ENCODE measurements around the gene PTPRU. TPM values are rescaled to one million over a fixed set of nuclear protein-coding genes. Genes with fewer than 3 reads are reported as not detected.
A peak's percentile ranks its signal among the peaks of the same experiment; 100 is the strongest.

Gene PTPRU
- total and polyA plus RNA-seq, 5 experiments from 2014 or later: 0.54 TPM; not detected in 4

DNA sequence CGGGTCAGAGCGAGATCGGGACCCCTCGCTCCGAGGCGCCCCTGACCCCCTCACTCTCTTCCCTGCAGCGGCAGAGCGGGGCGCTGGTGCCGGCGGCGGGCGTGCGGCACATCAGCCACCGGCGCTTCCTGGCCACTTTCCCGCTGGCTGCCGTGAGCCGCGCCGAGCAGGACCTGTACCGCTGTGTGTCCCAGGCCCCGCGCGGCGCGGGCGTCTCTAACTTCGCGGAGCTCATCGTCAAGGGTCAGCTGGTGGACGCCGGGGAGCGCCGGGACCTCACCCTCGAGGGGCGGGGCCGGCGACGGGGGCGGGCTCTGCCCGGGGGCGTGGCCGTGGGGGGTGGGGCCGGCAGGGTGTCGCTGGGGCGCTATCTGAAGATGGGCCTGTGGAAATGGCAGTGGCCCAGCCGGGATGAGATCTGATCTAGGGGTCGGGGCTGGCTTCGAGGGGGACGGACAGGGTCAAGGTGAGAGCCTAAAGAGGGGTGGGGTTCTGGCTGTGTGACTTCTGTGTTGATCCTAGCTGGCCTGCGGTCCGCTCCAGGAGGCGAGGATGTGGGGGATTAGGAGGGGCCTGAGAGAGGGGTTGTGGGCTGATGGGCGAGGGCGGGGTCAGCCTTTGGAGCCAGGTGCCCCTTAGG, 23.6 kb downstream of the PTPRU start:
- Mint-ChIP-seq H3K9me3 (peaks cover 0 to 8% (median 0%) of the 10 kb centered on the region in 9 donors), H3K36me3 (peaks cover 0 to 2% (median 0%) of the 10 kb centered on the region in 3 donors), H3K4me1 (peaks cover 3 to 14% (median 8%) of the 10 kb centered on the region in 4 donors), H3K27ac (peak overlapping the region in 1 of 10 donors; percentile 49), H3K4me3 (peak overlapping the region; percentile 63 to 89 (median 76)), H3K27me3 (peaks cover 15 to 50% (median 45%) of the 10 kb centered on the region in 5 donors)
- DNase-seq (peak in 6 of 10 donors; percentile 14 to 63 (median 30)), ATAC-seq (peak; percentile 70 to 79)
- POLR2A ChIA-PET: no interaction called here

DNA sequence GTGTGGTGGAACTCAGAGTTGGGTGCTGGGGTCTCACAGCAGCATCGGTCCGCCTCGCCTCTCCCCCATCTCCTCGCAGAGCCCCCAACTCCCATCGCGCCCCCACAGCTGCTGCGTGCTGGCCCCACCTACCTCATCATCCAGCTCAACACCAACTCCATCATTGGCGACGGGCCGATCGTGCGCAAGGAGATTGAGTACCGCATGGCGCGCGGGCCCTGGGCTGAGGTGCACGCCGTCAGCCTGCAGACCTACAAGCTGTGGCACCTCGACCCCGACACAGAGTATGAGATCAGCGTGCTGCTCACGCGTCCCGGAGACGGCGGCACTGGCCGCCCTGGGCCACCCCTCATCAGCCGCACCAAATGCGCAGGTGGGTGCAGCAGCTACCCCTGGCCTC, 24.2 kb downstream of the PTPRU start:
- POLR2A ChIA-PET: no interaction called here
- peaks cover 0 to 2% (median 0%) of the 10 kb centered on the region in 3 donors for H3K36me3 Mint-ChIP-seq
- peaks cover 3 to 14% (median 8%) of the 10 kb centered on the region in 4 donors for H3K4me1 Mint-ChIP-seq
- no peak overlapping the region for H3K27ac Mint-ChIP-seq
- H3K27me3 Mint-ChIP-seq: peaks cover 15 to 55% (median 46%) of the 10 kb centered on the region in 5 donors
- H3K9me3 Mint-ChIP-seq: peaks cover 0 to 9% (median 0%) of the 10 kb centered on the region in 9 donors
- ATAC-seq (no peak), DNase-seq (no peak)
- peak overlapping the region in 8 of 10 donors; percentile 55 to 89 (median 78) for H3K4me3 Mint-ChIP-seq

DNA sequence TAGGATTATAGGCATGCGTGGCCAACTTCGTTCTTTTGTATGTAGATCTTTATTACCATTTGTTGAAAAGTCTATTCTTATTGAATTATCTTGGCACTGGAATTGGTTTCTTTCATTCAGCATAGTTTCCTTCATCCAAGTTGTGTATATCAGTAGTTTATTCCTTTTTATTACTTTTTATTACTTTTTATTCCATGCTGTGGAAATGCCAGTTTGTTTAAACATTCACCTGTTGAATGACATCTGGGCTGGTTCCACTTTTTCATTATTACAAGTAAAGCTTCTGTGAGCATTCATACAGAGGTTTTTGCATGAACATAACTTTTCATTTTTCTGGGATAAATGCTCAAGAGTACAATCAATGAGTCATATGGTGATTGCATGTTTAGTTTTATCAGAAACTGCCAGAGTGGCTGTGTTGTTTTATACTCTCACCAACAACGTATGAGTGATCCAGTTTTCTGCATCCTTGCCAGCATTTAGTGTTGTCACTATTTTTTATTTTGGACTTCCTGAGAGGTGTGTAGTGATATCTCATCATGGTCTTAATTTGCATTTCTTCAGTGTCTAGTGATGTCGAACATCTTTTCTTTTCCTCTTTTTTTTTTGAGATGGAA, 28.6 kb downstream of the PTPRU start:
- ATAC-seq (no peak), DNase-seq (no peak)
- Mint-ChIP-seq H3K4me3 (no peak overlapping the region), H3K4me1 (peaks cover 3 to 9% (median 7%) of the 10 kb centered on the region in 4 donors), H3K27ac (no peak overlapping the region), H3K27me3 (peaks cover 35 to 67% (median 60%) of the 10 kb centered on the region in 5 donors), H3K36me3 (no peaks in the 10 kb centered on the region), H3K9me3 (peaks cover 0 to 9% (median 0%) of the 10 kb centered on the region in 9 donors)
- POLR2A ChIA-PET: no interaction called here

DNA sequence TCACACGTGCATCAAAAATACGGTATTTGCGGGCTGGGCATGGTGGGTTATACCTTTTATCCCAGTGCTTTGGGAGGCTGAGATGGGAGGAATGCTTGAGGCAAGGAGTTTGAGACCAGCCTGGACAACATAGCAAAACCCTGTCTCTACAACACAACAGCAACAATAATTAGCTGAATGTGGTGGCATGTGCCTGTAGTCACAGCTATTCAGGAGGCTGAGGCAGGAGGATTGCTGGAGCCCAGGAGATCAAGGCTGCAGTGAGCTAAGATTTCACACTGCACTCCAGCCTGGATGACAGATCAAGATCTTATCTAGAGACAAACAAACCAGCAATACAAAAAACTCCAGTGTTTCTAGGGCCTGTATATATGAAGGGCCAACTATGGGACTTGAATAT, 30.6 kb downstream of the PTPRU start:
- peak in 1 of 10 donors; percentile 4 for DNase-seq
- no peak overlapping the region for H3K27ac Mint-ChIP-seq
- no peak for ATAC-seq
- no peaks in the 10 kb centered on the region for H3K4me1 Mint-ChIP-seq
- no peaks in the 10 kb centered on the region for H3K36me3 Mint-ChIP-seq
- H3K27me3 Mint-ChIP-seq: peaks cover 34 to 70% (median 54%) of the 10 kb centered on the region in 5 donors
- H3K9me3 Mint-ChIP-seq: peaks cover 0 to 9% (median 0%) of the 10 kb centered on the region in 9 donors
- POLR2A ChIA-PET: no interaction called here
- no peak overlapping the region for H3K4me3 Mint-ChIP-seq

DNA sequence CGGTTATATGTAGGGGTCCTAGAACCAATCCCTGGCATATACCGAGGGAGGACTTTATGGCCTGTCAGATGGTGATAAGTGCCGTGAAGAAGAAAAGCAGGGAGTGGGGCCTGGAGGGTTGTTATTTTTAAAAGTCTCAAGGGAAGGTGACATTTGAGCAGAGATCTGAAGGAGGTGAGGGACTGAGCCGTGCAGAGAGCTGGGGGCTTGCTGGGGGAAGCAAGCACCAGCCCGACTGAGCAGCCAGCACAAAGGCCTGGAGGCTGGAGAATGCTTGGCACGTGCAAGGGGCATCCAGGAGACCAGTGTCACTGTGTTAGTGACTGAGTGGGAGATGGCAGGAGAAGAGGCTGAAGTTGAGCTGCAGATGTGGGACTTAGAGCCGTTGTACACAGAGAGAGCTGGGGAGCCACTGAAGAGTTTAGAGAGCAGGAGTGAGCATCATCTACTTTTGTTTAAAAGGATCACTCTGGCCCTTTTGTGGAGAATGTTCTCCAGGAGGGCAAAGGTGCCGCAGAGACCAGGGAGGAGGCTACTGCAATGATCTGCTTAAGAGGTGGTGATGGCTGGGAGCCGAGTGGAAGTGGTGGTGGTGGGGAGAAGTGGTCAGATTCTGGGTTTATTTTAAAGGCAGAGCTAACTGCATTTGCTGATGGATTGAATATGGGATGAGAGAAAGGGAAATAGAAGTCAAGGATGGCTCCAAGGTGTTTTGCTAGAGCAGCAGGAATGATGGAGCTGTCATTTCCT, 31.2 kb downstream of the PTPRU start:
- Mint-ChIP-seq H3K9me3 (peaks cover 0 to 9% (median 0%) of the 10 kb centered on the region in 9 donors), H3K27me3 (peaks cover 34 to 70% (median 55%) of the 10 kb centered on the region in 5 donors), H3K4me1 (no peaks in the 10 kb centered on the region), H3K27ac (no peak overlapping the region), H3K4me3 (no peak overlapping the region), H3K36me3 (no peaks in the 10 kb centered on the region)
- DNase-seq: peak in 1 of 10 donors; percentile 9
- POLR2A ChIA-PET: no interaction called here
- ATAC-seq: no peak

DNA sequence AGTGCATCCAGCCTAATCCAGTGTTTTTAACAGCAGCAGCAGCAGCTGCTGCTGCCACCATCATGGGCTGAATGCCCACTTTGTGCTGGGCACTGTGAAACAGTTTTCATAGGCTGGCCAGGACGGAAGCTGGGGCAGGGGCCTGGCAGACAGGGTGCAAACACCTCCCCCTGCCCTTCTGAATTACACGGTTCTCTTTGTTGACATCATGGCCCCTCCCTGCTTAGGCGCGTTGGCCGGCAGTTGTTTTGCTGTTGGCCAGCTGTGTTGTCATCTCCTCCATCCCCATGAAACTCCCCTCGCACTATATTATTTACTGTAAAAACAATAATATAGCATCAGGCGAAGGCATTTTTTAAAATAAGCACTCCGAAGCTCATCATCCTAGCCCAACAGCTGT, 33.1 kb downstream of the PTPRU start:
- Mint-ChIP-seq H3K4me1 (no peaks in the 10 kb centered on the region), H3K4me3 (no peak overlapping the region), H3K27ac (no peak overlapping the region), H3K36me3 (no peaks in the 10 kb centered on the region), H3K9me3 (peaks cover 0 to 4% (median 0%) of the 10 kb centered on the region in 9 donors), H3K27me3 (peaks cover 32 to 76% (median 50%) of the 10 kb centered on the region in 5 donors)
- ATAC-seq (no peak), DNase-seq (no peak)
- POLR2A ChIA-PET: no interaction called here

DNA sequence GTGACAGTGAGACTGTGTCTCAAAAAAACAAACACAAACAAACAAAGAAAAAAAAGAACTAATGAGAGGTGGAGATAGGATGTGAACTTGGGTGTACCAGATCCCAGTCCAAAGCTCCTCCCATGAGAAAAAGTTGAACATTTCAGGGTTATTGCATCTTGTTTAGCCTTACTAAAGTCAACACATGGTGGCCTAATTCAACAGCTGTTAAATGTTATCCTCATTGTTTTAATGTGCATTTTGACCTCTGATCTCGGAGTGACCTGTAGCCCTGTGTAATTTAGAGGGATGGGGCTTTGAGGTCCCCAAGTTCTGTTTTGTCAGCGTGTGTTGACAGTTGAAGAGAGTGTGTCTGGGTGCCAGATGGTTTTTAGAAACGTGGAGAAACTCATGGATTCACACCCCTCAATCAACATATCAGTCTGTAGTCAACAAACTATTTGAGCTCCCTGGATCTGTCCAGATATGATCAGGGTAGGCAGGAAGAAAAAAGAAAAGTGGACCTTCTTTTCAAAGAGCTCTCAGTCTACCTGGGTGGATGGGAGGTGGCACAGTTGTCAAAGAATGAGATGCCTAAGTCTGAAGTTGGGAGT, 34.7 kb downstream of the PTPRU start:
- DNase-seq (no peak), ATAC-seq (no peak)
- POLR2A ChIA-PET: no interaction called here
- no peak overlapping the region for H3K27ac Mint-ChIP-seq
- no peak overlapping the region for H3K4me3 Mint-ChIP-seq
- H3K4me1 Mint-ChIP-seq: no peaks in the 10 kb centered on the region
- no peaks in the 10 kb centered on the region for H3K36me3 Mint-ChIP-seq
- H3K27me3 Mint-ChIP-seq: peaks cover 30 to 66% (median 47%) of the 10 kb centered on the region in 5 donors
- no peaks in the 10 kb centered on the region for H3K9me3 Mint-ChIP-seq

DNA sequence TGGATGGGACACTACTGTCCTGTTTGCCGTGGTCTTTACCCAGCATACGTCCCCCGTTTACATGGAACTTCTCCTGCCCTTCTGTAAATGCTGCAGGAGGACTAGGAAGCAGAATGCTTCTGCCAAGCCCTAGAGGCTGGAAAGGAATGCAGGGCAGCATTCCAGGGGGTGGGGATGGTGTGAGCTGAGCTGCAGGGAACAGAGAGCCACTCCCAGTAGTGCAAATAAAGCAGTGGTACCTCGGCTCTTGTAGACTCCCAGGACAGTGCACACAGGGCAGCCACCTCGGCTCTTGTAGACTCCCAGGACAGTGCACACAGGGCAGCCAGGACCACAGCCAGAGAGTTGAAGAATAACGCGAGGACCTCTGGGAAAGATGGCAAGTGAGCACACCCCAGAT, 35.4 kb downstream of the PTPRU start:
- Mint-ChIP-seq H3K9me3 (peaks cover 0 to 1% (median 0%) of the 10 kb centered on the region in 9 donors), H3K27me3 (peaks cover 25 to 59% (median 41%) of the 10 kb centered on the region in 5 donors), H3K4me3 (no peak overlapping the region), H3K4me1 (no peaks in the 10 kb centered on the region), H3K36me3 (no peaks in the 10 kb centered on the region), H3K27ac (no peak overlapping the region)
- DNase-seq: no peak
- no peak for ATAC-seq
- POLR2A ChIA-PET: no interaction called here

DNA sequence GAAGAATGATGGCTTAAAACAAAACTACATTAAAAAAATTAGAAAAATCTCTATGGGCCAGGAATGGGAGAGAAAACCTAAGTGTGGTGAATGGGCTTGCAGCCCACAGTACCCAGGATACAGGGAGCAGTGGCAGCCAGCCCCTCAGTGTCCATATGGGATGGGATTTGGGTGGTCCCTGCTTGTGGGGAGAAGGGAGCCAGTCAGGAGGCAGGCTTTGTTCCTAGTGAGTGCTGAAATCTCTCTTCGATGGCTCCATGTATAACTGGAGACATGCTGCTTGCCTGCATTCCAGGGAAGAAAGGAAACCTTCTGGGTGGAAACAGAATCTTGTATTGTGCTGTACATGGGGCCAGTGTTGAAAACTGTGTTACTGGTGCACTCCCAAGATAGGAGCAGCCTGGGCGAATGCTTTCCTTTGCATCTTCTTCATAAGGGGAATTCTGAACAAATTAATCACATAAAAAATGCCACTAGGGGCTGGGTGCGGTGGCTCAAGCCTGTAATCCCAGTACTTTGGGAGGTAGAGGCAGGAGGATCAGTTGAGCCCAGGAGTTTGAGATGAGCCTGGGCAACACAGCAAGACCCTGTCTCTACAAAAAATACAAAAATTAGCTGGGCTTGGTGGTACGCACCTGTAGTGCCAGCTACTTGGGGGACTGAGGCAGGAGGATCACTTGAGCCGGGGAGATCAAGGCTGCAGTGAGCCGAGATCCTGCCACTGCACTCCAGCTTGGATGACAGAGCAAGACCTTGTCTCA, 36.0 kb downstream of the PTPRU start:
- DNase-seq: no peak
- H3K27ac Mint-ChIP-seq: no peak overlapping the region
- H3K27me3 Mint-ChIP-seq: peaks cover 25 to 53% (median 35%) of the 10 kb centered on the region in 5 donors
- H3K9me3 Mint-ChIP-seq: peaks cover 0 to 3% (median 0%) of the 10 kb centered on the region in 9 donors
- no peaks in the 10 kb centered on the region for H3K36me3 Mint-ChIP-seq
- no peaks in the 10 kb centered on the region for H3K4me1 Mint-ChIP-seq
- POLR2A ChIA-PET: no interaction called here
- no peak for ATAC-seq
- no peak overlapping the region for H3K4me3 Mint-ChIP-seq

DNA sequence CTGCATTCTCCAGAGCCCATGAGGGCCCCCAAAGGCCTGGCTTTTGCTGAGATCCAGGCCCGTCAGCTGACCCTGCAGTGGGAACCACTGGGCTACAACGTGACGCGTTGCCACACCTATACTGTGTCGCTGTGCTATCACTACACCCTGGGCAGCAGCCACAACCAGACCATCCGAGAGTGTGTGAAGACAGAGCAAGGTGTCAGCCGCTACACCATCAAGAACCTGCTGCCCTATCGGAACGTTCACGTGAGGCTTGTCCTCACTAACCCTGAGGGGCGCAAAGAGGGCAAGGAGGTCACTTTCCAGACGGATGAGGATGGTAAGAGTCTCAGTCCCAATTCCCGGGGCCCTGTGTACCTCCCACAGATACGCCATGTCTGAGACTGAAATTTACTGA, 39.1 kb downstream of the PTPRU start:
- Mint-ChIP-seq H3K4me3 (no peak overlapping the region), H3K27ac (no peak overlapping the region), H3K9me3 (peaks cover 0 to 3% (median 0%) of the 10 kb centered on the region in 9 donors), H3K4me1 (no peaks in the 10 kb centered on the region), H3K27me3 (peaks cover 11 to 27% (median 12%) of the 10 kb centered on the region in 5 donors), H3K36me3 (no peaks in the 10 kb centered on the region)
- POLR2A ChIA-PET: no interaction called here
- no peak for ATAC-seq
- DNase-seq: no peak

DNA sequence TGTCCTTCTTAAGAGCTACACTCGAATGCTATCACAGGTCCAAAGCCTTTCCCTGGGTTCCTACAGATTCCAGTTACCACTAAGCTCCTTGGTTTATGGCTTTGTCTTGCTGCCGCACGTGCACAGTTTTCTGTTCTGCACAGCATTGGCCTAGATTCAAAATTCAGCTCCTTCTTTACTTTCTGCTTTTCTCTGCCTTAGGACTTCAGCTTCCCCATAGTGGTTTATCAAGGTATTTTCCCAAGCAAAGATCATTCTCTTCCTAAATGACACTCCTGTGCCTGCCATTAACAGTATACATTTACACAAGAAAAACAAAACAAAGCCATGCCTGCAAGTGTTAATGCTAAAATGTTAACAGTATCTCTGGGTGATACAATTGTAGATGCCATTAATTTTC, 41.8 kb downstream of the PTPRU start:
- ATAC-seq (no peak), DNase-seq (no peak)
- Mint-ChIP-seq H3K4me1 (peaks cover 0 to under 1% (median 0%) of the 10 kb centered on the region in 4 donors), H3K27ac (no peak overlapping the region), H3K4me3 (no peak overlapping the region), H3K27me3 (peaks cover under 1 to 8% (median 3%) of the 10 kb centered on the region in 5 donors), H3K9me3 (peaks cover 0 to 3% (median 0%) of the 10 kb centered on the region in 9 donors), H3K36me3 (no peaks in the 10 kb centered on the region)
- POLR2A ChIA-PET: no interaction called here

DNA sequence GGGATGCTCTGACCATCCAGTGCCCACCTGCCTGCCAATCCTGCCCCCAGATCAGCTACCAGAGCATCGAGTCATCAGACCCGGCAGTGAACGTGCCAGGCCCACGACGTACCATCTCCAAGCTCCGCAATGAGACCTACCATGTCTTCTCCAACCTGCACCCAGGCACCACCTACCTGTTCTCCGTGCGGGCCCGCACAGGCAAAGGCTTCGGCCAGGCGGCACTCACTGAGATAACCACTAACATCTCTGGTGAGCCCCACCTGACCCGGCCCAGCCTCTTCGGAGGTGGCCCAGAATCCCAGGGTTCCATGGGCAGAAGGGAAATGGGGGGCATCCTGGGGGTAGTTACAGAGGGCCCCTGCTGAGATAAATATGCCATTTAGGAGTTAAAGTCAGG, 43.1 kb downstream of the PTPRU start:
- no peak for DNase-seq
- Mint-ChIP-seq H3K27ac (no peak overlapping the region), H3K4me3 (no peak overlapping the region), H3K4me1 (peaks cover 4 to 8% (median 5%) of the 10 kb centered on the region in 4 donors), H3K27me3 (peaks cover 3 to 11% (median 4%) of the 10 kb centered on the region in 5 donors), H3K9me3 (peaks cover 0 to 3% (median 0%) of the 10 kb centered on the region in 9 donors), H3K36me3 (no peaks in the 10 kb centered on the region)
- POLR2A ChIA-PET: no interaction called here
- no peak for ATAC-seq

All from naive thymus-derived CD8-positive, alpha-beta T cell (primary cell).